Activated gamma-delta T cell treated with Interleukin-2 at 50 U/mL for 16 hours (primary cell): ENCODE results near the gene PSMC3IP.
A peak's percentile ranks its signal among the peaks of the same experiment; 100 is the strongest.

Source experiments
- DNase-seq: peaks from one replicate; pipeline ENCODE4 v3.0.0-alpha.2; 2020

The PSMC3IP gene

GRCh38 chr17:42537156-42537805 is 40.2 kb downstream of the PSMC3IP start:
- DNase-seq: no peak

GRCh38 chr17:42536372-42537155 is 41.0 kb downstream of the PSMC3IP start:
- DNase-seq: peak; percentile 68

GRCh38 chr17:42536048-42536371 is 41.5 kb downstream of the PSMC3IP start, which contains the start of gene NAGLU:
Gene NAGLU, plus strand, starts transcription at chr17:42536241. Its CDS starts 32 bp downstream, at chr17:42536273.
- peak; percentile 81 for DNase-seq

GRCh38 chr17:42535155-42536047 is 42.1 kb downstream of the PSMC3IP start:
- no peak for DNase-seq

- DNase-seq: peak; percentile 41
Measured at GRCh38 chr17:42531455-42532354, 45.8 kb downstream of the PSMC3IP start.

GRCh38 chr17:42530952-42531454 is 46.5 kb downstream of the PSMC3IP start:
- DNase-seq: no peak

GRCh38 chr17:42529061-42529460 is 48.5 kb downstream of the PSMC3IP start:
- DNase-seq: no peak

GRCh38 chr17:42527932-42528331 is 49.6 kb downstream of the PSMC3IP start:
- no peak for DNase-seq

- DNase-seq: no peak
Measured at GRCh38 chr17:42526031-42526444, 51.5 kb downstream of the PSMC3IP start.

GRCh38 chr17:42525221-42525620 is 52.3 kb downstream of the PSMC3IP start:
- DNase-seq: no peak

GRCh38 chr17:42522798-42523278 is 54.7 kb downstream of the PSMC3IP start:
- no peak for DNase-seq
